ENCODE results near the gene YIF1B.
A peak's percentile ranks its signal among the peaks of the same experiment; 100 is the strongest.

Gene YIF1B

GRCh38 chr19:38307076-38307475 lies 8.7 kb downstream of the YIF1B start:
- TF ChIP-seq RAD21 (IDR thresholded peaks at IDR 0.05; ENCODE audit: low read depth) = no peak
- no peak for TF ChIP-seq TCF12 (IDR thresholded peaks at IDR 0.05; ENCODE audit: low read depth)
- TF ChIP-seq CREB1 (IDR thresholded peaks at IDR 0.05; ENCODE audit: low read depth) = no peak
- TF ChIP-seq YY1 (IDR thresholded peaks at IDR 0.05; ENCODE audit: low read depth) = no peak

- TF ChIP-seq TAF1 (IDR thresholded peaks at IDR 0.05; ENCODE audit: low read depth) = no peak
- TF ChIP-seq, protein P1, sequence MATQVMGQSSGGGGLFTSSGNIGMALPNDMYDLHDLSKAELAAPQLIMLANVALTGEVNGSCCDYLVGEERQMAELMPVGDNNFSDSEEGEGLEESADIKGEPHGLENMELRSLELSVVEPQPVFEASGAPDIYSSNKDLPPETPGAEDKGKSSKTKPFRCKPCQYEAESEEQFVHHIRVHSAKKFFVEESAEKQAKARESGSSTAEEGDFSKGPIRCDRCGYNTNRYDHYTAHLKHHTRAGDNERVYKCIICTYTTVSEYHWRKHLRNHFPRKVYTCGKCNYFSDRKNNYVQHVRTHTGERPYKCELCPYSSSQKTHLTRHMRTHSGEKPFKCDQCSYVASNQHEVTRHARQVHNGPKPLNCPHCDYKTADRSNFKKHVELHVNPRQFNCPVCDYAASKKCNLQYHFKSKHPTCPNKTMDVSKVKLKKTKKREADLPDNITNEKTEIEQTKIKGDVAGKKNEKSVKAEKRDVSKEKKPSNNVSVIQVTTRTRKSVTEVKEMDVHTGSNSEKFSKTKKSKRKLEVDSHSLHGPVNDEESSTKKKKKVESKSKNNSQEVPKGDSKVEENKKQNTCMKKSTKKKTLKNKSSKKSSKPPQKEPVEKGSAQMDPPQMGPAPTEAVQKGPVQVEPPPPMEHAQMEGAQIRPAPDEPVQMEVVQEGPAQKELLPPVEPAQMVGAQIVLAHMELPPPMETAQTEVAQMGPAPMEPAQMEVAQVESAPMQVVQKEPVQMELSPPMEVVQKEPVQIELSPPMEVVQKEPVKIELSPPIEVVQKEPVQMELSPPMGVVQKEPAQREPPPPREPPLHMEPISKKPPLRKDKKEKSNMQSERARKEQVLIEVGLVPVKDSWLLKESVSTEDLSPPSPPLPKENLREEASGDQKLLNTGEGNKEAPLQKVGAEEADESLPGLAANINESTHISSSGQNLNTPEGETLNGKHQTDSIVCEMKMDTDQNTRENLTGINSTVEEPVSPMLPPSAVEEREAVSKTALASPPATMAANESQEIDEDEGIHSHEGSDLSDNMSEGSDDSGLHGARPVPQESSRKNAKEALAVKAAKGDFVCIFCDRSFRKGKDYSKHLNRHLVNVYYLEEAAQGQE (IDR thresholded peaks at IDR 0.05; ENCODE audit: low read depth) = no peak
- TF ChIP-seq, protein P2, sequence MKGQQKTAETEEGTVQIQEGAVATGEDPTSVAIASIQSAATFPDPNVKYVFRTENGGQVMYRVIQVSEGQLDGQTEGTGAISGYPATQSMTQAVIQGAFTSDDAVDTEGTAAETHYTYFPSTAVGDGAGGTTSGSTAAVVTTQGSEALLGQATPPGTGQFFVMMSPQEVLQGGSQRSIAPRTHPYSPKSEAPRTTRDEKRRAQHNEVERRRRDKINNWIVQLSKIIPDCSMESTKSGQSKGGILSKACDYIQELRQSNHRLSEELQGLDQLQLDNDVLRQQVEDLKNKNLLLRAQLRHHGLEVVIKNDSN (IDR thresholded peaks at IDR 0.05) = no peak
- TF ChIP-seq, protein P3, sequence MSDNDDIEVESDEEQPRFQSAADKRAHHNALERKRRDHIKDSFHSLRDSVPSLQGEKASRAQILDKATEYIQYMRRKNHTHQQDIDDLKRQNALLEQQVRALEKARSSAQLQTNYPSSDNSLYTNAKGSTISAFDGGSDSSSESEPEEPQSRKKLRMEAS (IDR thresholded peaks at IDR 0.05) = no peak
- no peak for TF ChIP-seq CEBPB (IDR thresholded peaks at IDR 0.05)
- TF ChIP-seq YY1 (IDR thresholded peaks at IDR 0.05; ENCODE audit: low read depth) = no peak
- TF ChIP-seq RAD21 (IDR thresholded peaks at IDR 0.05; ENCODE audit: low read depth) = no peak
- no peak for TF ChIP-seq NFIC (IDR thresholded peaks at IDR 0.05)
- no peak for TF ChIP-seq ZBTB7A (IDR thresholded peaks at IDR 0.05; ENCODE audit: low read depth)
- no peak for TF ChIP-seq FOXM1 (IDR thresholded peaks at IDR 0.05; ENCODE audit: borderline replicate concordance, low read depth)
- TF ChIP-seq TCF12 (IDR thresholded peaks at IDR 0.05; ENCODE audit: low read depth) = no peak
- no peak for TF ChIP-seq EP300 (IDR thresholded peaks at IDR 0.05; ENCODE audit: borderline replicate concordance)
- TF ChIP-seq TEAD4 (IDR thresholded peaks at IDR 0.05) = no peak
These were observed 9.5 kb downstream of the YIF1B start for GRCh38 chr19:38306236-38306635.

DNA sequence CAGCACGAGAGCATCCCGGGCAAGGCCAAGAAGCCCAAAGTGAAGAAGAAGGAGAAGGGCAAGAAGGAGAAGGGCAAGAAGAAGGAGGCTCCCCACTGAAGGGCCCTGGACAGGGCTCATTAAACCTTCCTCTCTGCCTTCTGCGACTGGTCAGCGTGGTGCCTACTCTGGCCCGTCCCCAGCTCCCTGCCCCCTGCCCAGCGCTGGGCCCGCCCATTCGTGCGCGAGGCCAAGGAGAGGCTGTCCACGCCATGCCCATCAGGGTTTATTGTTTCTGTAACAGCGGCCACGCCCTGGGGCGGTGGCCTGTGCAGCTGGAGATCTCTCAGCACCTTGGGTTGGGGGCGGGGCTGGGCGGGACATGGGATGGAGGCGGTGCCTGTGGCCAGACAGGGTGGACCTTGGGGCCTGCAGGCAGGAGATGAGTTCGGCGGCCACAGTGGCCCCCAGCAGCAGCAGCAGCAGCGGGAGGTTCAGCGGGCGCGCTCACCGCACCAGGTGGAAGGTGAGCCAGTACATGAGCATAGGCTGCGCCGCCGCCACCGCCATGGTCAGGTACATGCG lies 10.8 kb downstream of the YIF1B start:
- TF ChIP-seq FOXM1 (IDR thresholded peaks at IDR 0.05; ENCODE audit: borderline replicate concordance, low read depth) = no peak; the same call in 1 of the 2 replicates
- TF ChIP-seq, protein P3 (IDR thresholded peaks at IDR 0.05) = peak; percentile 79
- peak; percentile 73; the same call in 1 of the 2 replicates for TF ChIP-seq TCF12 (IDR thresholded peaks at IDR 0.05; ENCODE audit: low read depth)
- peak; percentile 77 for TF ChIP-seq NFIC (IDR thresholded peaks at IDR 0.05)
- TF ChIP-seq YY1 (IDR thresholded peaks at IDR 0.05; ENCODE audit: low read depth) = 0 out of 2 replicates have a peak, but pooled peaks have one; percentile 23
- no peak for TF ChIP-seq RAD21 (IDR thresholded peaks at IDR 0.05; ENCODE audit: low read depth)
- no peak for TF ChIP-seq CREB1 (IDR thresholded peaks at IDR 0.05; ENCODE audit: low read depth)
- peak; percentile 51; the same call in 1 of the 2 replicates for TF ChIP-seq EP300 (IDR thresholded peaks at IDR 0.05; ENCODE audit: borderline replicate concordance)
- no peak; the same call in 1 of the 2 replicates for TF ChIP-seq TAF1 (IDR thresholded peaks at IDR 0.05; ENCODE audit: low read depth)
- TF ChIP-seq, protein P2 (IDR thresholded peaks at IDR 0.05) = 0 out of 2 replicates have a peak, but pooled peaks have one; percentile 9
- TF ChIP-seq EGR1 (IDR thresholded peaks at IDR 0.05) = no peak
- TF ChIP-seq ZBTB7A (IDR thresholded peaks at IDR 0.05; ENCODE audit: low read depth) = 0 out of 2 replicates have a peak, but pooled peaks have one; percentile 10

GRCh38 chr19:38304352-38304865 lies 11.3 kb downstream of the YIF1B start:
- TF ChIP-seq, protein P2 (IDR thresholded peaks at IDR 0.05) = no peak
- TF ChIP-seq TCF12 (IDR thresholded peaks at IDR 0.05; ENCODE audit: low read depth) = peak; percentile 14; the same call in 1 of the 2 replicates

- TF ChIP-seq NFIC (IDR thresholded peaks at IDR 0.05) (no peak), FOXM1 (IDR thresholded peaks at IDR 0.05; ENCODE audit: borderline replicate concordance, low read depth) (no peak), EP300 (IDR thresholded peaks at IDR 0.05; ENCODE audit: borderline replicate concordance) (peak; percentile 54; the same call in 1 of the 2 replicates), TEAD4 (IDR thresholded peaks at IDR 0.05) (peak; percentile 70), EGR1 (IDR thresholded peaks at IDR 0.05) (no peak), CREB1 (IDR thresholded peaks at IDR 0.05; ENCODE audit: low read depth) (no peak), TCF12 (IDR thresholded peaks at IDR 0.05; ENCODE audit: low read depth) (peak; percentile 60), ZBTB7A (IDR thresholded peaks at IDR 0.05; ENCODE audit: low read depth) (peak; percentile 60; the same call in 1 of the 2 replicates), TAF1 (IDR thresholded peaks at IDR 0.05; ENCODE audit: low read depth) (no peak; the same call in 1 of the 2 replicates), YY1 (IDR thresholded peaks at IDR 0.05; ENCODE audit: low read depth) (peak; percentile 40; the same call in 1 of the 2 replicates), RAD21 (IDR thresholded peaks at IDR 0.05; ENCODE audit: low read depth) (no peak), CEBPB (IDR thresholded peaks at IDR 0.05) (no peak)
- TF ChIP-seq, protein P1 (IDR thresholded peaks at IDR 0.05; ENCODE audit: low read depth) = no peak
- TF ChIP-seq, protein P2 (IDR thresholded peaks at IDR 0.05) = peak; percentile 43; the same call in 1 of the 2 replicates
- TF ChIP-seq, protein P3 (IDR thresholded peaks at IDR 0.05) = peak; percentile 33; the same call in 1 of the 2 replicates
These were observed 12.0 kb downstream of the YIF1B start, which contains the start of gene C19orf33 for GRCh38 chr19:38303517-38304351. C19orf33 (plus strand) TSS chr19:38304251; CDS start chr19:38304262, 11 bp downstream.

Measured in Ishikawa (cell line).